IMR-90 (cell line): ENCODE measurements around the gene SNX21. TPM values are rescaled to one million over a fixed set of nuclear protein-coding genes. Genes with fewer than 3 reads are reported as not detected.

Experiments
- ATAC-seq: fragments of 200-7000 bp; cut with Tn5 transposase; 2 replicates; pipeline ENCODE4 v1.9.1; 2020; ENCODE audit warnings: low read depth, mild to moderate bottlenecking, moderate library complexity
- BruUV-seq: library from RNA; stranded (reverse); fragments of 400-500 nt; replicated peaks from 2 replicates; lab custom pipeline; 2021; lab: Mats Ljungman, UMichigan
- CTCF ChIA-PET: fragments of 300-600 bp; formaldehyde crosslinking; extraction: SDS; loops from one replicate; lab custom pipeline; 2021; ENCODE audit warnings: antibody characterized with exemption; lab: Yijun Ruan, JAX
- POLR2A ChIA-PET: fragments of 300-600 bp; sonication (Branson Sonifier 250); formaldehyde crosslinking; loops from one replicate; lab custom pipeline; 2022; ENCODE audit warnings: antibody characterized with exemption; ENCODE audit not compliant: unreplicated experiment; lab: Charles Lee
- DNase-seq: peaks from one replicate; pipeline ENCODE4 v3.0.0; 2013
- H2AFZ ChIP-seq: replicated peaks from 2 replicates; pipeline ENCODE3; 2013; ENCODE audit warnings: low read length, mild to moderate bottlenecking; ENCODE audit not compliant: poor library complexity
- H2AK5ac ChIP-seq: 2 replicates; pipeline ENCODE4 v1.6.1; 2013; ENCODE audit warnings: low read depth, low read length, inconsistent platforms
- H2AK9ac ChIP-seq: replicated peaks from 2 replicates; pipeline ENCODE3; 2013; ENCODE audit warnings: mild to moderate bottlenecking, low read depth, low read length, moderate library complexity; ENCODE audit not compliant: poor library complexity
- H2BK120ac ChIP-seq: 2 replicates; pipeline ENCODE4 v1.6.1; 2013; ENCODE audit warnings: low read depth, low read length, inconsistent platforms
- H2BK15ac ChIP-seq: 3 replicates; pipeline ENCODE4 v1.6.1; 2013; ENCODE audit warnings: low read depth, low read length, inconsistent platforms
- H2BK20ac ChIP-seq: 2 replicates; pipeline ENCODE4 v1.6.1; 2013; ENCODE audit warnings: low read depth, mild to moderate bottlenecking, inconsistent platforms, low read length, moderate library complexity
- H2BK5ac ChIP-seq: 2 replicates; pipeline ENCODE4 v1.6.1; 2013; ENCODE audit warnings: mild to moderate bottlenecking, low read depth, low read length, inconsistent platforms; ENCODE audit not compliant: poor library complexity, severe bottlenecking
- H3K14ac ChIP-seq: replicated peaks from 2 replicates; pipeline ENCODE4 v1.6.1; 2013; ENCODE audit warnings: low read depth, low read length, inconsistent platforms
- H3K18ac ChIP-seq: 2 replicates; pipeline ENCODE4 v1.6.1; 2013; ENCODE audit warnings: low read depth, low read length, control low read depth
- H3K23ac ChIP-seq: 2 replicates; pipeline ENCODE4 v1.6.1; 2013; ENCODE audit warnings: low read depth, low read length, inconsistent platforms
- H3K27ac ChIP-seq: 2 replicates; pipeline ENCODE4 v1.5.1; 2013; ENCODE audit warnings: mild to moderate bottlenecking, control low read depth, low read length; ENCODE audit not compliant: insufficient read depth
- H3K27me3 ChIP-seq: 2 replicates; pipeline ENCODE4 v1.6.1; 2013; ENCODE audit warnings: low read length; ENCODE audit not compliant: control insufficient read depth, insufficient read depth
- H3K36me3 ChIP-seq: 2 replicates; pipeline ENCODE4 v1.6.1; 2013; ENCODE audit warnings: low read length, mixed read lengths; ENCODE audit not compliant: control insufficient read depth, insufficient read depth
- H3K4ac ChIP-seq: 2 replicates; pipeline ENCODE4 v1.6.1; 2013; ENCODE audit warnings: low read depth, low read length, inconsistent platforms
- H3K4me1 ChIP-seq: 2 replicates; pipeline ENCODE4 v1.6.1; 2013; ENCODE audit warnings: low read length, mixed read lengths; ENCODE audit not compliant: control insufficient read depth, insufficient read depth
- H3K4me2 ChIP-seq: 2 replicates; pipeline ENCODE4 v1.6.1; 2013; ENCODE audit warnings: low read depth, mild to moderate bottlenecking, control low read depth, low read length, moderate library complexity
- H3K4me3 ChIP-seq: 2 replicates; pipeline ENCODE4 v1.5.1; 2013; ENCODE audit warnings: low read depth, mild to moderate bottlenecking, control low read depth, low read length, moderate library complexity; ENCODE audit not compliant: insufficient read depth
- H3K56ac ChIP-seq: 2 replicates; pipeline ENCODE4 v1.6.1; 2013; ENCODE audit warnings: low read length, inconsistent platforms; ENCODE audit not compliant: insufficient read depth; ENCODE audit errors: extremely low read depth
- H3K79me1 ChIP-seq, 2 experiments: 2 replicates each; pipeline ENCODE4 v1.6.1; 2013; ENCODE audit warnings: low read length in 2 of 2, inconsistent platforms in 1 of 2, low read depth in 1 of 2
- H3K9ac ChIP-seq: 2 replicates; pipeline ENCODE4 v1.6.1; 2013; ENCODE audit warnings: low read depth, low read length, control low read depth
- H3K9me1 ChIP-seq: 2 replicates; pipeline ENCODE4 v1.6.1; 2013; ENCODE audit warnings: low read length, inconsistent platforms; ENCODE audit not compliant: insufficient read depth
- H3K9me3 ChIP-seq: 2 replicates; pipeline ENCODE4 v1.6.1; 2013; ENCODE audit warnings: low read length; ENCODE audit not compliant: control insufficient read depth, insufficient read depth
- H4K20me1 ChIP-seq: 2 replicates; pipeline ENCODE4 v1.6.1; 2013; ENCODE audit warnings: low read length, inconsistent platforms; ENCODE audit not compliant: insufficient read depth
- H4K5ac ChIP-seq: 2 replicates; pipeline ENCODE4 v1.6.1; 2013; ENCODE audit warnings: mild to moderate bottlenecking, low read depth, low read length, control low read depth
- H4K8ac ChIP-seq, 2 experiments: 2 replicates each; pipeline ENCODE4 v1.6.1; 2013; ENCODE audit warnings: low read depth in 2 of 2, low read length in 2 of 2, control low read depth in 1 of 2, inconsistent platforms in 1 of 2
- H4K91ac ChIP-seq: 2 replicates; pipeline ENCODE4 v1.6.1; 2013; ENCODE audit warnings: low read depth, low read length, inconsistent platforms; ENCODE audit not compliant: insufficient read depth
- CEBPB ChIP-seq: IDR thresholded peaks from 2 replicates; pipeline ENCODE4 v1.6.1; 2012; ENCODE audit warnings: low read depth, low read length, improper control_type of control experiment
- CHD1 ChIP-seq: IDR thresholded peaks from 2 replicates; pipeline ENCODE4 v1.6.1; 2012; ENCODE audit warnings: low read depth, low read length, improper control_type of control experiment
- CTCF ChIP-seq: conservative IDR thresholded peaks from 2 replicates; pipeline ENCODE4 v1.5.1; 2012; ENCODE audit warnings: mild to moderate bottlenecking, low read depth, low read length, improper control_type of control experiment
- FOS ChIP-seq: fragments of 150-350 bp; IDR thresholded peaks from 2 replicates; pipeline ENCODE4 v1.6.1; 2016; ENCODE audit warnings: low read depth, low read length
- MAFK ChIP-seq: IDR thresholded peaks from 2 replicates; pipeline ENCODE4 v1.6.1; 2012; ENCODE audit warnings: low read depth, low read length, improper control_type of control experiment
- MXI1 ChIP-seq: IDR thresholded peaks from 2 replicates; pipeline ENCODE4 v1.6.1; 2012; ENCODE audit warnings: low read depth, mild to moderate bottlenecking, low read length, moderate library complexity, borderline replicate concordance
- NFE2L2 ChIP-seq: fragments of 150-350 bp; IDR thresholded peaks from 2 replicates; pipeline ENCODE4 v1.6.1; 2016; ENCODE audit warnings: low read depth, mild to moderate bottlenecking, low read length
- RCOR1 ChIP-seq: IDR thresholded peaks from 2 replicates; pipeline ENCODE4 v1.6.1; 2012; ENCODE audit warnings: mild to moderate bottlenecking, low read length, improper control_type of control experiment; ENCODE audit not compliant: insufficient replicate concordance
- WGBS, 2 experiments: methylation state at CpG; one replicate each; pipeline versions ENCODE4 v1.1.5 to v1.1.7; 2013; ENCODE audit warnings: missing lambda C conversion rate in 2 of 2; ENCODE audit not compliant: insufficient read length in 1 of 2; ENCODE audit errors: extremely low coverage in 2 of 2; 5-methylcytosine and 5-hydroxymethylcytosine counted together
- dilution Hi-C: fragments of 300-500 bp; cut with HindIII; formaldehyde crosslinking; loops from one replicate; pipeline ENCODE4 v1.14.3; 2018; ENCODE audit warnings: low sequenced_read_pairs; ENCODE audit not compliant: unreplicated experiment
- in situ Hi-C: fragments of 300-500 bp; cut with MboI; formaldehyde crosslinking; loops from 3 replicates; pipeline ENCODE4 v1.14.3; 2019; ENCODE audit warnings: low sequenced_read_pairs, inconsistent platforms, mixed read lengths
- intact Hi-C: fragments of 100-400 bp; cut with micrococcal nuclease; formaldehyde crosslinking; loops from 2 replicates; pipeline ENCODE4 v1.10.0; 2022
- polyA plus RNA-seq, 3 experiments: library from polyadenylated mRNA; depleted of rRNA; stranded (reverse); fragments of >200 nt; gene quantifications; 2 replicates each; pipeline ENCODE4 v1.2.3, GENCODE V29; 2012; ENCODE audit warnings: low replicate concordance in 1 of 3
- total RNA-seq: library from RNA; depleted of rRNA; stranded (reverse); fragments of >200 nt; gene quantifications from 2 replicates; pipeline ENCODE4 v1.2.3, GENCODE V29; 2012
- TF ChIP-seq, protein P1 (sequence below): fragments of 150-350 bp; IDR thresholded peaks from 2 replicates; pipeline ENCODE4 v1.6.1; 2016; ENCODE audit warnings: low read depth, mild to moderate bottlenecking, low read length, moderate library complexity, borderline replicate concordance
- TF ChIP-seq, protein P2 (sequence below): fragments of 150-350 bp; IDR thresholded peaks from 2 replicates; pipeline ENCODE4 v1.6.1; 2017; ENCODE audit warnings: mild to moderate bottlenecking, antibody characterized with exemption, low read length, low read depth

Gene SNX21
- total and polyA plus RNA-seq, 2 of the 4 experiments (the other 2 are of a cell fraction): 11.1 to 17.9 TPM

DNA sequence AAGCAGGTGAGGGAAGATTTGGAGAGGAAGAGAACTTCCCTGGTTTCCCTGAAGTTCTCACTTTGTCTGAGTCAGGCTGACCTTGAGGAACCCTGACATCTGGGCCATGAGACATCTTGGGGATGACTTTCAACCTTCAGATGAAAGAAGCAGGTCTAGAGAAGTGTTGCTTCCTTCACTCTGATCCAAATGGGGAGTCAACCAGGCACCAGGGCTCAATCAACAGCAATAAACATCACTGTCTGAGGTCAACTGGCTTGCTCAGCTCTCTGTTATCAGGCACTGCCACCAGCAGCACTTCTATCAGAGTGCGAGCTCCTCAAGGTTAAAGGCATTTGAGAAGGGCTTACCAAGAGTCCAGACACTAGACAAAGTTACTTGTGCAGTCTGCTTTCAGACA is 17.3 kb downstream of the SNX21 start:
- Histone ChIP-seq H3K14ac (no peak overlapping the region), H4K5ac (no peak overlapping the region), H2BK20ac (no peak overlapping the region), H3K36me3 (peaks cover 30% of the 10 kb centered on the region), H2BK15ac (no peak overlapping the region), H2BK5ac (no peak overlapping the region), H3K4me2 (no peak overlapping the region), H3K18ac (no peak overlapping the region), H4K20me1 (peaks cover 5% of the 10 kb centered on the region; the same call in 1 of the 2 replicates), H2BK120ac (no peak overlapping the region), H3K4ac (no peak overlapping the region), H3K9me1 (peaks cover 9% of the 10 kb centered on the region), H3K23ac (no peak overlapping the region), H2AFZ (no peak overlapping the region), H2AK5ac (no peak overlapping the region), H3K9me3 (no peaks in the 10 kb centered on the region), H3K56ac (no peak overlapping the region), H3K79me1 (peaks cover 9 to 50% of the 10 kb centered on the region in 2 experiments), H4K91ac (no peak overlapping the region), H4K8ac (no peak overlapping the region), H3K27me3 (no peaks in the 10 kb centered on the region), H2AK9ac (peak overlapping the region; percentile 52), H3K27ac (no peak overlapping the region), H3K4me1 (peaks cover 4% of the 10 kb centered on the region; the same call in 1 of the 2 replicates), H3K9ac (no peak overlapping the region), H3K4me3 (no peak overlapping the region)
- intact Hi-C loops: no loop called here
- 100% methylated on average over 1 of the region's 1 CpG; no CpG with 5 or more reads in 1 of the 2 experiments for WGBS, 2 experiments
- TF ChIP-seq, protein P1, sequence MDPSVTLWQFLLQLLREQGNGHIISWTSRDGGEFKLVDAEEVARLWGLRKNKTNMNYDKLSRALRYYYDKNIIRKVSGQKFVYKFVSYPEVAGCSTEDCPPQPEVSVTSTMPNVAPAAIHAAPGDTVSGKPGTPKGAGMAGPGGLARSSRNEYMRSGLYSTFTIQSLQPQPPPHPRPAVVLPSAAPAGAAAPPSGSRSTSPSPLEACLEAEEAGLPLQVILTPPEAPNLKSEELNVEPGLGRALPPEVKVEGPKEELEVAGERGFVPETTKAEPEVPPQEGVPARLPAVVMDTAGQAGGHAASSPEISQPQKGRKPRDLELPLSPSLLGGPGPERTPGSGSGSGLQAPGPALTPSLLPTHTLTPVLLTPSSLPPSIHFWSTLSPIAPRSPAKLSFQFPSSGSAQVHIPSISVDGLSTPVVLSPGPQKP: no peak
- TF ChIP-seq MXI1 (no peak), RCOR1 (no peak), CTCF (no peak), NFE2L2 (no peak), CHD1 (no peak), CEBPB (no peak), MAFK (no peak), FOS (no peak)
- TF ChIP-seq, protein P2, sequence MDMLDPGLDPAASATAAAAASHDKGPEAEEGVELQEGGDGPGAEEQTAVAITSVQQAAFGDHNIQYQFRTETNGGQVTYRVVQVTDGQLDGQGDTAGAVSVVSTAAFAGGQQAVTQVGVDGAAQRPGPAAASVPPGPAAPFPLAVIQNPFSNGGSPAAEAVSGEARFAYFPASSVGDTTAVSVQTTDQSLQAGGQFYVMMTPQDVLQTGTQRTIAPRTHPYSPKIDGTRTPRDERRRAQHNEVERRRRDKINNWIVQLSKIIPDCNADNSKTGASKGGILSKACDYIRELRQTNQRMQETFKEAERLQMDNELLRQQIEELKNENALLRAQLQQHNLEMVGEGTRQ: no peak
- ATAC-seq: no peak
- no TSS peak for BruUV-seq
- in situ Hi-C loops: no loop called here
- dilution Hi-C loops: no loop called here
- ChIA-PET POLR2A (no interaction called here), CTCF (no interaction called here)
- no peak for DNase-seq
